Spleen (tissue), 11 donors: ENCODE measurements around the gene MYL10. TPM values are rescaled to one million over a fixed set of nuclear protein-coding genes. Genes with fewer than 3 reads are reported as not detected.

Source experiments
- DNase-seq: peaks from one replicate; pipeline ENCODE4 v3.0.0-alpha.2; 2020
- H3K27ac ChIP-seq, 8 donors: fragments of 200-600 bp; sonication (generic) in 7 of 8; 1 replicate in 4 of 8; 2 replicates in 4 of 8; pipeline versions ENCODE4 v1.5.0 to v1.8.0; 2016 to 2021; ENCODE audit warnings: inconsistent platforms in 4 of 8, mild to moderate bottlenecking in 4 of 8, moderate library complexity in 1 of 8
- H3K27me3 ChIP-seq, 7 donors: fragments of 200-600 bp; sonication (generic) in 6 of 7; replicated peaks in 1 of 7; 1 replicate in 4 of 7; 2 replicates in 3 of 7; pipeline versions ENCODE4 v1.5.0 to v1.8.0; 2016 to 2021; ENCODE audit warnings: inconsistent platforms in 3 of 7, mild to moderate bottlenecking in 1 of 7
- H3K36me3 ChIP-seq, 6 donors: fragments of 200-600 bp; sonication (generic) in 5 of 6; 1 replicate in 4 of 6; 2 replicates in 2 of 6; pipeline versions ENCODE4 v1.5.0 to v1.8.0; 2016 to 2021; ENCODE audit warnings: inconsistent platforms in 2 of 6
- H3K4me1 ChIP-seq, 6 donors: fragments of 200-600 bp; sonication (generic) in 5 of 6; 1 replicate in 3 of 6; 2 replicates in 3 of 6; pipeline versions ENCODE4 v1.5.0 to v1.8.0; 2016 to 2021; ENCODE audit warnings: inconsistent platforms in 3 of 6
- H3K4me3 ChIP-seq, 8 donors: fragments of 200-600 bp; sonication (generic) in 7 of 8; 1 replicate in 4 of 8; 2 replicates in 4 of 8; pipeline versions ENCODE4 v1.5.0 to v1.8.0; 2016 to 2021; ENCODE audit warnings: inconsistent platforms in 4 of 8, mild to moderate bottlenecking in 4 of 8, moderate library complexity in 2 of 8
- H3K9me3 ChIP-seq, 8 donors: fragments of 200-600 bp; sonication (generic) in 7 of 8; 1 replicate in 4 of 8; 2 replicates in 4 of 8; pipeline versions ENCODE4 v1.5.0 to v1.8.0; 2016 to 2021; ENCODE audit warnings: inconsistent platforms in 4 of 8
- POLR2A ChIP-seq, 3 donors: fragments of 450-650 bp; IDR thresholded peaks; one replicate each; pipeline ENCODE4 v1.5.1; 2017; ENCODE audit warnings: antibody characterized with exemption in 3 of 3, mild to moderate bottlenecking in 1 of 3
- POLR2AphosphoS5 ChIP-seq, 3 donors: sonication (generic); formaldehyde crosslinking; IDR thresholded peaks; one replicate each; pipeline ENCODE4 v1.5.1; 2017; ENCODE audit warnings: antibody characterized with exemption in 3 of 3
- WGBS, 5 donors: extraction: QIAGEN DNeasy Blood & Tissue Kit in 3 of 5; methylation state at CpG; one replicate each; pipeline versions ENCODE4 v1.1.5 to v1.1.7; 2013 to 2018; 5-methylcytosine and 5-hydroxymethylcytosine counted together
- intact Hi-C: fragments of 100-400 bp; cut with DNase I; formaldehyde crosslinking; loops from one replicate; pipeline ENCODE4 v1.15.0; 2023; ENCODE audit warnings: low total_unique reads
- polyA plus RNA-seq, 3 donors: library from polyadenylated mRNA; stranded (reverse); fragments of 200-250 nt; gene quantifications; one replicate each; pipeline ENCODE4 v1.2.1, GENCODE V29; 2013
- total RNA-seq, 7 donors: library from RNA; depleted of rRNA in 3 of 7; stranded (reverse); fragments of >200 nt in 3 of 7; fragmentation: NEBNext Ultra II Directional in 4 of 7; extraction: Animal tissue kit (Norgen Biotek cat#: 25700) in 4 of 7; gene quantifications; one replicate each; pipeline versions ENCODE4 v1.1.0 to v1.2.1, GENCODE V29; 2016 to 2021
- TF ChIP-seq, protein P1 (sequence below), 11 experiments: fragments of 200-600 bp in 7 of 11; fragments of 450-650 bp in 4 of 11; sonication (generic) in 4 of 11; IDR thresholded peaks in 8 of 11; conservative IDR thresholded peaks in 3 of 11; 1 replicate in 7 of 11; 2 replicates in 4 of 11; pipeline versions ENCODE4 v1.4.0 to v1.8.0; 2016 to 2021; ENCODE audit warnings: antibody characterized with exemption in 11 of 11, inconsistent platforms in 4 of 11, mild to moderate bottlenecking in 1 of 11
- donor health status: healthy with polysubstance abuse.
- donor health status: DM: no; HTN: no; CAD: no; lungs with moderate emphysema.
- donor health status: DM: no; HTN: no; CAD: no.
- donor health status: Bipolar disorder and iron deficiency.
- donor health status: healthy.
- donor health status: DM: no; HTN: no; CAD: no.
- donor health status: DM: yes; HTN: yes; CAD: no.

Gene MYL10
- total and polyA plus RNA-seq, 10 donors, result not detected

DNA sequence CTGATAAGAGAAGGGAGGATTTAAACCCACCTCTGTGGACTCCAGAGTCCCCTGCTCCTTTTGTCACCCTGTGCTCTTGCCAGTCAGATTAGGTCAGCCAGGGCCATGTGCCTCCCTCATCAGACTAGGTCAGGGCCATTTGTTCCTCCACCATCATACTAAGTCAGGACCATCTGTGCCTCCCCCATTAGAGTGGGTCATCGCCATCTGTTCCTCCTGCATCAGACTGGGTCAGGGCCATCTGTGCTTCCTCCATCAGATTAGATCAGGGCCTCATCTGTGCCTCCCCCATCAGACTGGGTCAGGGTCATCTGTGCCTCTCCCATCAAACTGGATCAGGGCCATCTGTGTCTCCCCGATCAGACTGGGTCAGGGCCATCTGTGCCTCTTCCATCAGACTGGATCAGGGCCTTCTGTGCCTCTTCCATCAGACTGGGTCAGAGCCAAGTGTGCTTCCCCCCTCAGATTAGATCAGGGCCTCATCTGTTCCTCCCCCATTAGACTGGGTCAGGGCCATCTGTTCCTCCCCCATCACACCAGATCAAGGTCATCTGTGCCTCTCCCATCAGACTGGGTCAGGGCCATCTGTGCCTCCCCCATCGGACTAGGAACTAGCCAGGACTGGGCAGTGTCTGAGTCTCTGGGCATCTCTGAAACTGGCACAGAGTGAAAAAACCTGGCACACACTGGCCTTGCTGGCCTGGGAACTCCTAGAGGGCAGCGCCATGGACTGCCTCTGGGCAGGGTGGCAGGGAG is 11.5 kb downstream of the MYL10 start:
- intact Hi-C loops, result no loop called here
- no peak overlapping the region for H3K27ac ChIP-seq

DNA sequence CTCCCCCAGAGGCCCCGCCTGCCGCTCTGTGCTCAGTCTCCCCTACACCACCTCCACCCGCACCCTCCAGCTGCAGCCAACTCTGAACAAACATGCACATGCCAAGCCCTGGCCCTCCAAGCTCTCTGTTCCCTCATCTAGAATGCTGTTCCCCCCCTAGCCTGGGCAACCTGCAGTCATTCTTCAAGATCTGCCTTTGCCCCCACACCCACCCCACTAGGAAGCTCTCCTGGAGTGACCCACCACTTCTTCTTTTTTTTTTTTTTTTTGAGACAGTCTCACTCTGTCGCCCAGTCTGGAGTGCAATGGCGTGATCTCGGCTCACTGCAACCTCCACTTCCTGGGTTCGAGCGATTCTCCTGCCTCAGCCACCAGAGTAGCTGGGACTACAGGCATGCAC is 13.7 kb downstream of the MYL10 start:
- Histone ChIP-seq H3K36me3 (no peaks in the 10 kb centered on the region), H3K4me3 (no peak overlapping the region), H3K27me3 (peaks cover 0 to 40% (median 0%) of the 10 kb centered on the region in 7 donors), H3K9me3 (no peaks in the 10 kb centered on the region), H3K4me1 (no peaks in the 10 kb centered on the region), H3K27ac (no peak overlapping the region)
- WGBS, 5 donors, result 56 to 66% (median 57%) methylated on average over 8 of the region's 8 CpGs
- intact Hi-C loops, result no loop called here
- no peak for TF ChIP-seq POLR2A (IDR thresholded peaks at IDR 0.05)
- no peak for TF ChIP-seq POLR2AphosphoS5 (IDR thresholded peaks at IDR 0.05)
- TF ChIP-seq, protein P1, sequence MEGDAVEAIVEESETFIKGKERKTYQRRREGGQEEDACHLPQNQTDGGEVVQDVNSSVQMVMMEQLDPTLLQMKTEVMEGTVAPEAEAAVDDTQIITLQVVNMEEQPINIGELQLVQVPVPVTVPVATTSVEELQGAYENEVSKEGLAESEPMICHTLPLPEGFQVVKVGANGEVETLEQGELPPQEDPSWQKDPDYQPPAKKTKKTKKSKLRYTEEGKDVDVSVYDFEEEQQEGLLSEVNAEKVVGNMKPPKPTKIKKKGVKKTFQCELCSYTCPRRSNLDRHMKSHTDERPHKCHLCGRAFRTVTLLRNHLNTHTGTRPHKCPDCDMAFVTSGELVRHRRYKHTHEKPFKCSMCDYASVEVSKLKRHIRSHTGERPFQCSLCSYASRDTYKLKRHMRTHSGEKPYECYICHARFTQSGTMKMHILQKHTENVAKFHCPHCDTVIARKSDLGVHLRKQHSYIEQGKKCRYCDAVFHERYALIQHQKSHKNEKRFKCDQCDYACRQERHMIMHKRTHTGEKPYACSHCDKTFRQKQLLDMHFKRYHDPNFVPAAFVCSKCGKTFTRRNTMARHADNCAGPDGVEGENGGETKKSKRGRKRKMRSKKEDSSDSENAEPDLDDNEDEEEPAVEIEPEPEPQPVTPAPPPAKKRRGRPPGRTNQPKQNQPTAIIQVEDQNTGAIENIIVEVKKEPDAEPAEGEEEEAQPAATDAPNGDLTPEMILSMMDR (IDR thresholded peaks at IDR 0.05 in 8 of 11, conservative IDR thresholded peaks at IDR 0.05 in 3 of 11), result no peak
- no peak for DNase-seq

More for the DNA sequence above, 11.5 kb downstream of the MYL10 start:
- peaks cover 0 to 42% (median 0%) of the 10 kb centered on the region in 7 donors for H3K27me3 ChIP-seq
- H3K9me3 ChIP-seq, result no peaks in the 10 kb centered on the region
- no peaks in the 10 kb centered on the region for H3K4me1 ChIP-seq
- H3K36me3 ChIP-seq, result no peaks in the 10 kb centered on the region
- WGBS, 5 donors, result 72 to 93% (median 87%) methylated on average over 4 of the region's 4 CpGs
- TF ChIP-seq POLR2AphosphoS5 (IDR thresholded peaks at IDR 0.05), result no peak
- TF ChIP-seq, protein P1 (IDR thresholded peaks at IDR 0.05 in 8 of 11, conservative IDR thresholded peaks at IDR 0.05 in 3 of 11), result no peak
- no peak for TF ChIP-seq POLR2A (IDR thresholded peaks at IDR 0.05)
- no peak overlapping the region for H3K4me3 ChIP-seq
- no peak for DNase-seq

DNA sequence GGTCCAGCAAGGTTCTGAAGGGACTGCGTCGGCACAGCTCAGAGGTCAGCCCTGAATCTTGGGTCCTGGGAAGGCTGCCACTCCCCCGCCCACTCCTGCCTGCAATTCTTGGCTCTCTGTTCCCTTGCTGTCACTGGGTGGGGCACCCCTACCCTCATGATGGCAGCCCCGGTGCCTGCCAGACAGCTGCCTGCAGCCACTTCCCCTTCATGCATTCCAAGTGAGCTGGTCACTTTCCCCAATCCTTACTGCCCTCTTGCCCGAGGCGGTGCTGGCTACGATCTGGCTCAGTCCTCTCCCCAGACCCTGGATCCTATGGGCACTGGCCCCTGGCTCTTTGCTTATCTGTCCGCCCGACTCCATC is 14.2 kb downstream of the MYL10 start:
- no peak for TF ChIP-seq POLR2AphosphoS5 (IDR thresholded peaks at IDR 0.05)
- TF ChIP-seq POLR2A (IDR thresholded peaks at IDR 0.05), result no peak
- TF ChIP-seq, protein P1 (IDR thresholded peaks at IDR 0.05 in 8 of 11, conservative IDR thresholded peaks at IDR 0.05 in 3 of 11), result no peak
- no peaks in the 10 kb centered on the region for H3K36me3 ChIP-seq
- DNase-seq, result no peak
- H3K27ac ChIP-seq, result no peak overlapping the region
- no peaks in the 10 kb centered on the region for H3K4me1 ChIP-seq
- whole genome bisulfite sequencing, 5 donors, result 69 to 79% (median 71%) methylated on average over 9 of the region's 9 CpGs
- H3K4me3 ChIP-seq, result no peak overlapping the region
- H3K9me3 ChIP-seq, result no peaks in the 10 kb centered on the region
- peaks cover 0 to 40% (median 0%) of the 10 kb centered on the region in 7 donors for H3K27me3 ChIP-seq
- intact Hi-C loops, result no loop called here

DNA sequence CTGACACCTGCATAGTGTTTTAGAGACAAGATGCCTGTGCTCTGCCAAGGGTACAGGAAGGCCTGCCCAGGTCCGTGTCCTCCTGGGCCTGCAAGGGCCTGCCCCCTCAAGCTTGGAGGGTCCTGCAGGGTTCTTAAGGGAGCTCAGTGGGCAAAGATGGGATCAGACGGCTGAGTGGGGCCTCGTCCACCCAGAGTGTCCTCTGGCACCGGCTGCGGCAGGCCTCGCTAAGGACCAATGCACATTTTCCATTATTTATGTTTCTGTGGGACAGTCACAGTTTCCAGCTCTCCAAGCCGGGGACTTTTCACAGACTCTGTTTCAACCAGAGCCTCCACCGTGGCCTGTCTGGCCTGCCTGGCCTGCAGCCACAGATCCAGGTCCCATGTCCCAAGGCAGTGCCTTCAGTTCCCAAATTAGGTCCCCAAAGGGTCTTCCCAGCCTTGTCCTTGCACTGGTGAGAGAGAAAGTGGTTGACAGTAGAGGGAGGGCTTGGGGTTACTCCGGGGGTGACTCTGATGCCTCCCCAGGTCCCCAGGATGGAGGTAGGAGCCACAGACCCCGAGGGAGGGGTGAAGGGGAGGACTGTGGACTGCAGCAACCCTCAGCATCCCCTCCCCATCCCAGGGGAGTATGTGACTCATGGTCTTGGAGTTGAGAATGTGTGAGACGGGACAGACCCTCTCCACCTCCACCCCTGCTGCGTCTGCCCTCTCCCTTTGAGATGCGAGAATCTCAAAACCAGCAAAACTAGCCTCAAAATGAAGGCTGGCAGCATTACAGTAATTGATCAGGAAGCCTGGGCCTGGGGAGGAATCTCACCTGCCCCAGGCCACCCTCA is 14.8 kb downstream of the MYL10 start:
- intact Hi-C loops, result no loop called here
- no peak overlapping the region for H3K4me3 ChIP-seq
- no peaks in the 10 kb centered on the region for H3K9me3 ChIP-seq
- H3K27me3 ChIP-seq, result peaks cover 0 to 40% (median 0%) of the 10 kb centered on the region in 7 donors
- 77 to 84% (median 80%) methylated on average over 13 of the region's 13 CpGs for WGBS, 5 donors
- H3K36me3 ChIP-seq, result no peaks in the 10 kb centered on the region
- peak; percentile 62 for DNase-seq
- H3K4me1 ChIP-seq, result no peaks in the 10 kb centered on the region
- no peak for TF ChIP-seq POLR2AphosphoS5 (IDR thresholded peaks at IDR 0.05)
- TF ChIP-seq POLR2A (IDR thresholded peaks at IDR 0.05), result no peak
- TF ChIP-seq, protein P1 (IDR thresholded peaks at IDR 0.05 in 8 of 11, conservative IDR thresholded peaks at IDR 0.05 in 3 of 11), result no peak
- no peak overlapping the region for H3K27ac ChIP-seq
